HFF-Myc (cell line): ENCODE results near the gene PRKCA.

Source experiments
- DNase-seq: peaks from one replicate; pipeline ENCODE4 v3.0.0-alpha.2; 2011; ENCODE audit warnings: low read depth; ENCODE audit errors: extremely low read depth
- H3K4me3 ChIP-seq: replicated peaks from 2 replicates; pipeline ENCODE4 v1.5.1; 2011; ENCODE audit warnings: low read depth, mild to moderate bottlenecking, control low read depth, low read length
- TF ChIP-seq, protein P1 (sequence below): IDR thresholded peaks from 2 replicates; pipeline ENCODE4 v1.5.1; 2012; ENCODE audit warnings: mild to moderate bottlenecking, low read depth, low read length, control low read depth; ENCODE audit errors: missing control alignments

Gene PRKCA

GRCh38 chr17:66578781-66579489 lies 276.5 kb downstream of the PRKCA start:
- TF ChIP-seq, protein P1, sequence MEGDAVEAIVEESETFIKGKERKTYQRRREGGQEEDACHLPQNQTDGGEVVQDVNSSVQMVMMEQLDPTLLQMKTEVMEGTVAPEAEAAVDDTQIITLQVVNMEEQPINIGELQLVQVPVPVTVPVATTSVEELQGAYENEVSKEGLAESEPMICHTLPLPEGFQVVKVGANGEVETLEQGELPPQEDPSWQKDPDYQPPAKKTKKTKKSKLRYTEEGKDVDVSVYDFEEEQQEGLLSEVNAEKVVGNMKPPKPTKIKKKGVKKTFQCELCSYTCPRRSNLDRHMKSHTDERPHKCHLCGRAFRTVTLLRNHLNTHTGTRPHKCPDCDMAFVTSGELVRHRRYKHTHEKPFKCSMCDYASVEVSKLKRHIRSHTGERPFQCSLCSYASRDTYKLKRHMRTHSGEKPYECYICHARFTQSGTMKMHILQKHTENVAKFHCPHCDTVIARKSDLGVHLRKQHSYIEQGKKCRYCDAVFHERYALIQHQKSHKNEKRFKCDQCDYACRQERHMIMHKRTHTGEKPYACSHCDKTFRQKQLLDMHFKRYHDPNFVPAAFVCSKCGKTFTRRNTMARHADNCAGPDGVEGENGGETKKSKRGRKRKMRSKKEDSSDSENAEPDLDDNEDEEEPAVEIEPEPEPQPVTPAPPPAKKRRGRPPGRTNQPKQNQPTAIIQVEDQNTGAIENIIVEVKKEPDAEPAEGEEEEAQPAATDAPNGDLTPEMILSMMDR: no peak
- DNase-seq: no peak
- no peak overlapping the region for H3K4me3 ChIP-seq

DNA sequence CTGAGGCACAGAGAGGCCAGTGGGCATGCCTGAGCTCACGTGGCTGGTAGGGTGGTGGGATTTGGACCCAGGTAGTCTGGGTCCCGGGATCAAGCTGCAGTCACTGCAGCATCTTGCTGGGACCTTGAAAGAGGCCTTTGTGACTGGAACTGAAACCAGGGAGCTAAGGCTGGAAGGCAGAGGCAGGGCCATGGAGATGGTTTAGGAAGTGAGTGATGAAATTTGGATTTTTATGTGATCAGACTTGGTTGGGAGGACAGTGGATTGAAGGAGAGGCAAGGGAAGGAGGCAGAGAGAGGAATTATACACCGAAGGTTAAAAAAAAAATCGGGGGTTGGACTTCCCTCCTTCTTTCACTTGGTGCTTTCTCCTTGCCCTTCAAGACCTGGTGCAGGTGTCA lies 277.1 kb downstream of the PRKCA start:
- TF ChIP-seq, protein P1: no peak
- DNase-seq: no peak
- H3K4me3 ChIP-seq: no peak overlapping the region

- TF ChIP-seq, protein P1: no peak
- peak; percentile 25 for DNase-seq
- H3K4me3 ChIP-seq: no peak overlapping the region
Observed at GRCh38 chr17:66580184-66580955, 278.0 kb downstream of the PRKCA start.

GRCh38 chr17:66580956-66581391 lies 278.6 kb downstream of the PRKCA start:
- TF ChIP-seq, protein P1: no peak
- DNase-seq: peak; percentile 86
- no peak overlapping the region for H3K4me3 ChIP-seq

GRCh38 chr17:66582373-66583111 lies 280.1 kb downstream of the PRKCA start:
- no peak overlapping the region for H3K4me3 ChIP-seq
- TF ChIP-seq, protein P1: peak; percentile 2
- no peak for DNase-seq

- no peak overlapping the region for H3K4me3 ChIP-seq
- TF ChIP-seq, protein P1: no peak
- DNase-seq: no peak
Observed at GRCh38 chr17:66583112-66583748, 280.8 kb downstream of the PRKCA start.
